GM19043 (cell line): ENCODE results near the gene SON.

ENCODE experiments used
- ATAC-seq: cut with Tn5 transposase; IDR thresholded peaks from one replicate; pipeline ENCODE4 v1.9.1; 2021; ENCODE audit warnings: low read depth; ENCODE audit not compliant: unreplicated experiment

SON gene

DNA sequence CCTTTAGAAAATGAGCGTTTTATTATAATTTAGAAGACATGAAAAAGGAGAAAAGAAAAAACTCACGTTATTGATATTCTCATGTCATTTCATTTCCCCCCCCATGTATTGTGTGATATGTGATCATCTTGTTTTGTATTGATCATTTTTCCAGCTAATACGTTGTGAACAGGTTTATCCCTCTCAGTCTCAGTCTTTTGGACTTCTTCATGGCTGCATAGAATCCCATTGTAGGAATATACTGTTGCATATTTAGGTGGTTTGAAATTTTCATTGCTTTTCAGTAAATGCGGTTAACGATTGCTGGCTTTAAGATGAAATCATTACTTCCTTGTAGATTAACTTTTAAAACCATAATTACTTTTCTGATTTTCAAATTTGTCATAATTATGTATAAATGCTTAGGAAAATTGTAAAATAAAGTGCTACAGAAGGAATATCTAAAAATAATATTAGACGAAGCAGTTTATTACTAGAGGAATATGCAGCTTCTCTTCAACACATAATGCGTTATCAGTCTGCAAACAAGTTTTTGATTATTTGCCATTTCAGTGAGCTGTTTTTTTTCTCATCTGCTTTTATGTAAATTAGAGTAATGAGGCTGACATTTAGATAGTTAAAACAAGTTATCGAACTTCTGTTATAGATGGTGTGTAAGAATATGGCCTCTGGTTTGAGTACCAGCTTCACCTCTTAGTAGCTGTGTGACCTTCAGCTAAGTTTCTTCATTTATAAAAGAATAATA lies 1.8 kb downstream of the SON start:
- no peak for ATAC-seq

DNA sequence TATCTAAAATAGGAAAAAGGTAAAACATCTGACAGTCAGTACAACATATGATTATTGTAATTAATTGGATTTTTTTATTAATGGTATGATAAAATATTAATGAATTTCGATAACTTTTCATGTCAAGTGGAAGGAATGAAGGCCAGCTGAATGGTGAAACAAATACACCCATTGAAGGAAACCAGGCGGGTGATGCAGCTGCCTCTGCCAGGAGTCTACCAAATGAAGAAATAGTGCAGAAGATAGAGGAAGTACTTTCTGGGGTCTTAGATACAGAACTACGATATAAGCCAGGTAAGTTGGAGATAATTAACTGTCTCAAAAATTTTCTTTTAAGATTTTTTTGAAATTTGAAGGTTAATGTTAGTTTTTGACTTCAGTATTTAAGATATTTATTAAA lies 3.2 kb downstream of the SON start:
- no peak for ATAC-seq

DNA sequence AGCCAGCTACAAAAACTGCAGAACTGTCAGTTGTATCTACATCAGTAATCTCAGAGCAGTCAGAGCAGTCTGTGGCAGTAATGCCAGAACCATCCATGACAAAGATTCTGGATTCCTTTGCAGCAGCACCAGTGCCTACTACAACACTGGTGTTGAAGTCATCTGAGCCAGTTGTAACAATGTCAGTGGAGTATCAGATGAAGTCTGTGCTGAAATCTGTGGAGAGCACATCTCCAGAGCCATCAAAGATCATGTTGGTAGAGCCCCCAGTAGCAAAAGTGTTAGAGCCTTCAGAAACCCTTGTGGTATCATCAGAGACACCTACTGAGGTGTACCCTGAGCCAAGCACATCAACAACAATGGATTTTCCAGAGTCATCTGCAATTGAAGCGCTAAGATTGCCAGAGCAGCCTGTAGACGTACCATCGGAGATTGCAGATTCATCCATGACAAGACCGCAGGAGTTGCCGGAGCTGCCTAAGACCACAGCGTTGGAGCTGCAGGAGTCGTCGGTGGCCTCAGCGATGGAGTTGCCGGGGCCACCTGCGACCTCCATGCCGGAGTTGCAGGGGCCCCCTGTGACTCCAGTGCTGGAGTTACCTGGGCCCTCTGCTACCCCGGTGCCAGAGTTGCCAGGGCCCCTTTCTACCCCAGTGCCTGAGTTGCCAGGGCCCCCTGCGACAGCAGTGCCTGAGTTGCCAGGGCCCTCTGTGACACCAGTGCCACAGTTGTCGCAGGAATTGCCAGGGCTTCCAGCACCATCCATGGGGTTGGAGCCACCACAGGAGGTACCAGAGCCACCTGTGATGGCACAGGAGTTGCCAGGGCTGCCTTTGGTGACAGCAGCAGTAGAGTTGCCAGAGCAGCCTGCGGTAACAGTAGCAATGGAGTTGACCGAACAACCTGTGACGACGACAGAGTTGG lies 7.3 kb downstream of the SON start:
- no peak for ATAC-seq

DNA sequence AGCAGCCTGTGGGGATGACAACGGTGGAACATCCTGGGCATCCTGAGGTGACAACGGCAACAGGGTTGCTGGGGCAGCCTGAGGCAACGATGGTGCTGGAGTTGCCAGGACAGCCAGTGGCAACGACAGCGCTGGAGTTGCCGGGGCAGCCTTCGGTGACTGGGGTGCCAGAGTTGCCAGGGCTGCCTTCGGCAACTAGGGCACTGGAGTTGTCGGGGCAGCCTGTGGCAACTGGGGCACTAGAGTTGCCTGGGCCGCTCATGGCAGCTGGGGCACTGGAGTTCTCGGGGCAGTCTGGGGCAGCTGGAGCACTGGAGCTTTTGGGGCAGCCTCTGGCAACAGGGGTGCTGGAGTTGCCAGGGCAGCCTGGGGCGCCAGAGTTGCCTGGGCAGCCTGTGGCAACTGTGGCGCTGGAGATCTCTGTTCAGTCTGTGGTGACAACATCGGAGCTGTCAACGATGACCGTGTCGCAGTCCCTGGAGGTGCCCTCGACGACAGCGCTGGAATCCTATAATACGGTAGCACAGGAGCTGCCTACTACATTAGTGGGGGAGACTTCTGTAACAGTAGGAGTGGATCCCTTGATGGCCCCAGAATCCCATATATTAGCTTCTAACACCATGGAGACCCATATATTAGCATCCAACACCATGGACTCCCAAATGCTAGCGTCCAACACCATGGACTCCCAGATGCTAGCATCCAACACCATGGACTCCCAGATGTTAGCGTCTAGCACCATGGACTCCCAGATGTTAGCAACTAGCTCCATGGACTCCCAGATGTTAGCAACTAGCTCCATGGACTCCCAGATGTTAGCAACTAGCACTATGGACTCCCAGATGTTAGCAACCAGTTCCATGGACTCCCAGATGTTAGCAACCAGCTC lies 8.2 kb downstream of the SON start:
- no peak for ATAC-seq

- no peak for ATAC-seq
These were observed 8.8 kb downstream of the SON start for GRCh38 chr21:33551664-33552063.

DNA sequence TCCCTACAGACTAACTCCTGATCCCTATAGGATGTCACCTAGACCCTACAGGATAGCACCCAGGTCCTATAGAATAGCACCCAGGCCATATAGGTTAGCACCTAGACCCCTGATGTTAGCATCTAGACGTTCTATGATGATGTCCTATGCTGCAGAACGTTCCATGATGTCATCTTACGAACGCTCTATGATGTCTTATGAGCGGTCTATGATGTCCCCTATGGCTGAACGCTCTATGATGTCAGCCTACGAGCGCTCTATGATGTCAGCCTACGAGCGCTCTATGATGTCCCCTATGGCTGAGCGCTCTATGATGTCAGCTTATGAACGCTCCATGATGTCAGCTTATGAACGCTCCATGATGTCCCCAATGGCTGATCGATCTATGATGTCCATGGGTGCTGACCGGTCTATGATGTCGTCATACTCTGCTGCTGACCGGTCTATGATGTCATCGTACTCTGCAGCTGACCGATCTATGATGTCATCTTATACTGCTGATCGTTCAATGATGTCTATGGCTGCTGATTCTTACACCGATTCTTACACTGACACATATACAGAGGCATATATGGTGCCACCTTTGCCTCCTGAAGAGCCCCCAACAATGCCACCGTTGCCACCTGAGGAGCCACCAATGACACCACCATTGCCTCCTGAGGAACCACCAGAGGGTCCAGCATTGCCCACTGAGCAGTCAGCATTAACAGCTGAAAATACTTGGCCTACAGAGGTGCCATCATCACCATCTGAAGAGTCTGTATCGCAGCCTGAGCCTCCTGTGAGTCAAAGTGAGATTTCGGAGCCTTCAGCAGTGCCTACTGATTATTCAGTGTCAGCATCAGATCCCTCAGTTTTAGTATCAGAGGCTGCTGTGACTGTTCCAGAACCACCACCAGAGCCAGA lies 9.5 kb downstream of the SON start:
- ATAC-seq = no peak

DNA sequence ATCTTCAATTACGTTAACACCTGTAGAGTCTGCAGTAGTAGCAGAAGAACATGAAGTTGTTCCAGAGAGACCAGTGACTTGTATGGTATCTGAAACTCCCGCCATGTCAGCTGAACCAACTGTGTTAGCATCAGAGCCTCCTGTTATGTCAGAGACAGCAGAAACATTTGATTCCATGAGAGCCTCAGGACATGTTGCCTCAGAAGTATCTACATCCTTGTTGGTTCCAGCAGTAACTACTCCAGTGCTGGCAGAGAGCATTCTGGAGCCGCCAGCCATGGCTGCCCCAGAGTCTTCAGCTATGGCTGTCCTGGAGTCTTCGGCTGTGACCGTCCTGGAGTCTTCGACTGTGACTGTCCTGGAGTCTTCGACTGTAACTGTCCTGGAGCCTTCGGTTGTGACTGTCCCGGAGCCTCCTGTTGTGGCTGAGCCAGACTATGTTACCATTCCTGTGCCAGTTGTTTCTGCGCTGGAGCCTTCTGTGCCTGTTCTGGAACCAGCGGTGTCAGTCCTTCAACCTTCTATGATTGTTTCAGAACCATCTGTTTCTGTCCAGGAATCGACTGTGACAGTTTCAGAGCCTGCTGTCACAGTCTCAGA lies 10.3 kb downstream of the SON start:
- ATAC-seq = no peak

DNA sequence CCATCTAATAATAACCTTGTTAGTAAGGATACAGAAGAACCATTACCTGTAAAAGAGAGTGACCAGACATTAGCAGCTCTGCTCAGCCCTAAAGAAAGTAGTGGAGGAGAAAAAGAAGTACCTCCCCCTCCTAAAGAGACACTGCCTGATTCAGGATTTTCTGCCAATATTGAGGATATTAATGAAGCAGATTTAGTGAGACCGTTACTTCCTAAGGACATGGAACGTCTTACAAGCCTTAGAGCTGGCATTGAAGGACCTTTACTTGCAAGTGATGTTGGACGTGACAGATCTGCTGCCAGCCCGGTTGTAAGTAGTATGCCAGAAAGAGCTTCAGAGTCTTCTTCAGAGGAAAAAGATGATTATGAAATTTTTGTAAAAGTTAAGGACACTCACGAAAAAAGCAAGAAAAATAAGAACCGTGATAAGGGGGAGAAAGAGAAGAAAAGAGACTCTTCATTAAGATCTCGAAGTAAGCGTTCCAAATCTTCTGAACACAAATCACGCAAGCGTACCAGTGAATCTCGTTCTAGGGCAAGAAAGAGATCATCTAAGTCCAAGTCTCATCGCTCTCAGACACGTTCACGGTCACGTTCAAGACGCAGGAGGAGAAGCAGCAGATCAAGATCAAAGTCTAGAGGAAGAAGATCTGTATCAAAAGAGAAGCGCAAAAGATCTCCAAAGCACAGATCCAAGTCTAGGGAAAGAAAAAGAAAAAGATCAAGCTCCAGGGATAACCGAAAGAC lies 11.6 kb downstream of the SON start:
- ATAC-seq = no peak

GRCh38 chr21:33554982-33555344 lies 12.1 kb downstream of the SON start:
- ATAC-seq = no peak

DNA sequence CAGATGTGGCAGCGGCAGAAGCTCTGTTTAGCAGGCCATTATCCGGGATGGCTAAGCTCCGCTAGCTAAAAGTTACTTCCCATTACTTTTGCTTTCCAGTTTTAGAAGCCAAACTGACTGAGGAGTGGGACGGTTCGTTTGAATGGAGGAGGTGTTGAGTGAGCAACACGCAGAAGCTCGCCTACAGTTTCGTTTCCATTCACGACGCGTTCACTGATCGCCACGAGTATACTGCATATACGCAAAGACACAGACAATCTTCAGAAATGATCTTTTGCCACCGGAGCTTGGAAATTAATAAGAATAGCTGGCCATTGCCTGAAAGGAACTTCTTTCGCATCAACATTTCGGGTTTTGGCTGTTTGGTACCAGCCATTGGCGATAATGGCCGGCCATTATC lies 14.6 kb downstream of the SON start:
- ATAC-seq = no peak

- ATAC-seq = no peak
These were observed 16.1 kb downstream of the SON start for GRCh38 chr21:33558777-33559421.

DNA sequence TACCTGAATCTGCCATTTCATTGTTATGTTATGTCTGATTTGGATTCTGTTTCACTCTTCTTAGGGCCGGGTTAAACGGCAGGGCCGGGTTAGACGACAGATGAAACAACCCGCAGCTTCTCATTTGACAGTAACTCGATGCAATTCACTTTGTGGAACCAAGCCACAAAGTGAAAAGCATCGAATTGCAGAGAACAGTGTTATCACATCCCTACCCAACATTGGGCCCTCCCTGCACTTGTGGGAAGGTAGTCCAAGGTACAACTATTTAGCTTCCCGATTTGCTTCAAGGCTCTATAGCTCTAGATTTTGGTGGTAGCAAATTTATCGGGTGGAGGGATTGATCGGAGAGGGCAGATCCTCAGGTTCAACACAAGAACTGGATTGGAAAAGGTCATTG lies 17.0 kb downstream of the SON start:
- ATAC-seq = no peak

- ATAC-seq = no peak
These were observed 18.1 kb downstream of the SON start for GRCh38 chr21:33560965-33561364.

DNA sequence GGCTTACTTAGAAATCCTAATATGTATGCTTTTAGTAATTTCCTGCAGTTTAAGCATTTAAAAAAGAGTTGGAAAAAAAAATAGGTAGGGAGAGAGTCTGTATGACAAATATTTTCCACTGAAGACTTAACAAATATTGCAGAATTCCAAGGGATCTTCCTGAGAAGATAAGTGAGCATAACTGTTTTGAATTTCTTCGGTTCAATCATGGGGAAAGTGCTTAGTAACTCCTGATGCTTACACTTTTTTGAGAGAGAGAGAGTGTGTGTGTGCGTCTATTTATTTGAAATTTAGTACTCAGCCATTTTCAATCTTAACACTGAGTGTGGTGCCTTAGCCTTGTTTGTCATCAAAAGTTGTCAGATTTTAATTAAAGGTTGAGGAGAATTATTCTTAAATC lies 18.5 kb downstream of the SON start:
- ATAC-seq = no peak

GRCh38 chr21:33562389-33562788 lies 19.6 kb downstream of the SON start:
- ATAC-seq = no peak

- ATAC-seq = no peak
These were observed 23.7 kb downstream of the SON start for GRCh38 chr21:33566514-33566913.

GRCh38 chr21:33567914-33568313 lies 25.1 kb downstream of the SON start:
- no peak for ATAC-seq

DNA sequence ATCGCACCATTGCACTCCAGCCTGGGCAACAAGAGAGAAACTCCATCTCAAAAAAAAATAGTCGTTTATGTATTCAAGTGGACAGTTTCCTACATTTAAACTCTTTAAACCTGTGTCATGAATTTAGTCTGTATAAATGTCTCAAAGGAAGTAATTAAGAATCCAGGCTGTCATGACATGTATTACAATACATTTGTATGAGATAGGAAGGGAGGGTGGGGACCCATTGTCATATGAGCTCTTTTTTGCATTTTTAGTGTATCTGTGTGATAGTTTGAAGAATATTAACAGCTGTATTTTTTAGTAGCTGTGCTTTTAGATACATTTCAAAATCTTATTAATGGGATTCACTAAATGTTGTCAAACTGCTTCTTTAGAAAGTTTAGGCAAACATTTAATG lies 25.6 kb downstream of the SON start:
- ATAC-seq = no peak
